CD1c-positive myeloid dendritic cell (primary cell): ENCODE results near the gene FNBP1.

ENCODE experiments used
- DNase-seq: peaks from one replicate; pipeline ENCODE4 v3.0.0-alpha.2; 2016; ENCODE audit errors: extremely low spot score

The FNBP1 gene

DNA sequence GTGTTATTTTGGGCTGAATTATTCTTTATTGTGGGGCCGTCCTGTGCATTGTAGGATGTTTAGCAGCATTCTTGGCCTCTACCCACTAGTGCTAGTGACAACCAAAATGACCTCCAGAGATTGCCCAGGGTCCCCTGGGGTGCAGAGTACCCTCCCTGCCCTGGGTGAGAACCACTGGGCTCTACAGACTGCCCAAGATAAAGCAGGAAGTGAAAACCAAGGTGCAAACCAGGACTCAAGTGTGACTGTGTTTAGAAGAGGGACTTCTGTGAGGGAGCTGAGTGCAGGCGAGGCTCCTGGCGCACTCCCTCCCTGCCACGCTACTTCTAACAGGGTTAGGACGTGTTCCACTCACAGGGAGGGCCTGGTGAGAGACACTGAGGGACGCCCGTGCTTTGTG is 166.2 kb downstream of the FNBP1 start:
- no peak for DNase-seq

DNA sequence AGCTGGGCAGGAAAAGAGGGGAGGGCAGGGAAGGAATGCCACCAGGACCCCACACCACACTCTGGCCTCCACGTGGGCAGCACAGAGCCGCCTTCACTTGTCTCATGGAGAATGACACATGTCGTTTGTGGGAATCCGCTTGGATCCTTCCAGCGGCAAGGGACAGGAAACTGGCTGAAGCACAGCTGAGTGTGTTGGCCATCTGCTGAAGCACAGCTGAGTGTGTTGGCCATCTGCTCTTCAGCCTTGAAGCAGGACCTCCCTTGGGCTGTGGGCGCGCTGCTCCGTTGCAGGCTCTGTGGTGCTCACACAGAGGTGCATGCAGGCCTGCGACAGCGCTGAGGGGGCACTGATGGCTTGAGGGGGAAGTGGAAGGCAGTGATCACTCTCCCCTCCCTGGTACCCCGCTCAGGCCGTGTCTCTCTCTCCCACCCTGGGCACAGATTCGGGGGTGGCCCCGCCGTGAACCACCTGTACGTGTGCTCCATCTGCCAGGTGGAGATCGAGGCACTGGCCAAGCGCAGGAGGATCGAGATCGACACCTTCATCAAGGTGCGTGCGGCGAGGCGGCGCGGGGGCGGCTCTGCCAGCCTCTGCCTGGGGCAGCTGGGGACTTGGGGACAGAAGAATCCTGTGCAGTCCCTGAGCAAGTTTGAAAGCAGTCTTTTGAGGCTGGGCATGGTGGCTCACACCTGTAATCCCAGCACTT is 167.1 kb downstream of the FNBP1 start:
- DNase-seq = no peak

- DNase-seq = no peak
These were observed 167.8 kb downstream of the FNBP1 start for GRCh38 chr9:129875181-129875611.

DNA sequence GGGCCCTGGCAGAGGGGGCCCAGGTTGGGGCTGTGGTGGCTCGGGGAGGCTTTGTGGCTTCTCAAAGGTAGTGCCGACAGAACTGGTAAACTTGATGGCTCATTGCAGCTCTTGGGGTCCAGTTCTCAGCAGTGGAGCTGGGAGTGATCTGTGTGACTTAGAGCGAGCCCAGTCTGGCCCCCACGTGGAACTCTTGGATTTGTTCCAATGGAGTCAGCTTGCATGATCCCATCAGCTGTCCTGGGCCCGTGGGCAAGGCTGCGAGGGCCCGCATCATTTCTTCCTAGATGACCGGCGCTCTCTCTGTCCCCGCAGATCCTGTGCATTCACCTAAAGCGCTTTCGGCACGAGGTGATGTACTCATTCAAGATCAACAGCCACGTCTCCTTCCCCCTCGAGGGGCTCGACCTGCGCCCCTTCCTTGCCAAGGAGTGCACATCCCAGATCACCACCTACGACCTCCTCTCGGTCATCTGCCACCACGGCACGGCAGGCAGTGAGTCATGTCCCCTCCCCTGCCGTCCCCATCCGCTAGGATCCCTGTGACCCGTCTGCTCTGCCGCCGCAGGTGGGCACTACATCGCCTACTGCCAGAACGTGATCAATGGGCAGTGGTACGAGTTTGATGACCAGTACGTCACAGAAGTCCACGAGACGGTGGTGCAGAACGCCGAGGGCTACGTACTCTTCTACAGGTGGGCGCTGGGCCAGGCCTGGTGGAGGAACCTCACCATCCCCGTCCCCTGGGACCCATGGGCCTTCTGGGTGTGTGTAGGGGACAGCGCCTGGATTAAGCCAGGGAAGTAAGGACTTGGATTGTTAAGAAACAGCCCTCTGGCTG is 168.5 kb downstream of the FNBP1 start:
- no peak for DNase-seq

- DNase-seq = no peak
These were observed 169.3 kb downstream of the FNBP1 start for GRCh38 chr9:129873563-129874190.

DNA sequence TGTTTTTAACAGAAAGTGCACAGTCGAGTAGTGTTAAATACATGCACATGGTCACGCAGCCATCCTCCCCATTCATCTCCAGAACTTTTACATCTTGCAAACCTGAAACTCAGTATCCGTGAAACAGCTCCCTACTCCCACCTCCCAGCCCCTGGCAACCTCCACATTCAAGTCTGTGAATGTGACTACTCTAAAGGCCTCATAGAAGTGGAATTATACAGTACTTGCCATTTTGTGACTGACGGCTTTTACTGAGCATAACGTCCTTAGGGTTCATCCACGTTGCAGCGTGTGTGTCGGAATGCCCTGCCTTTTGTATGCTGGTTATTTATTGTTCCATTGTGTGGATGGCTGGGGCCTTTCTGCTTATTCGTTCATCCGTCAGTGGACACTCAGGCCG is 171.9 kb downstream of the FNBP1 start:
- no peak for DNase-seq

DNA sequence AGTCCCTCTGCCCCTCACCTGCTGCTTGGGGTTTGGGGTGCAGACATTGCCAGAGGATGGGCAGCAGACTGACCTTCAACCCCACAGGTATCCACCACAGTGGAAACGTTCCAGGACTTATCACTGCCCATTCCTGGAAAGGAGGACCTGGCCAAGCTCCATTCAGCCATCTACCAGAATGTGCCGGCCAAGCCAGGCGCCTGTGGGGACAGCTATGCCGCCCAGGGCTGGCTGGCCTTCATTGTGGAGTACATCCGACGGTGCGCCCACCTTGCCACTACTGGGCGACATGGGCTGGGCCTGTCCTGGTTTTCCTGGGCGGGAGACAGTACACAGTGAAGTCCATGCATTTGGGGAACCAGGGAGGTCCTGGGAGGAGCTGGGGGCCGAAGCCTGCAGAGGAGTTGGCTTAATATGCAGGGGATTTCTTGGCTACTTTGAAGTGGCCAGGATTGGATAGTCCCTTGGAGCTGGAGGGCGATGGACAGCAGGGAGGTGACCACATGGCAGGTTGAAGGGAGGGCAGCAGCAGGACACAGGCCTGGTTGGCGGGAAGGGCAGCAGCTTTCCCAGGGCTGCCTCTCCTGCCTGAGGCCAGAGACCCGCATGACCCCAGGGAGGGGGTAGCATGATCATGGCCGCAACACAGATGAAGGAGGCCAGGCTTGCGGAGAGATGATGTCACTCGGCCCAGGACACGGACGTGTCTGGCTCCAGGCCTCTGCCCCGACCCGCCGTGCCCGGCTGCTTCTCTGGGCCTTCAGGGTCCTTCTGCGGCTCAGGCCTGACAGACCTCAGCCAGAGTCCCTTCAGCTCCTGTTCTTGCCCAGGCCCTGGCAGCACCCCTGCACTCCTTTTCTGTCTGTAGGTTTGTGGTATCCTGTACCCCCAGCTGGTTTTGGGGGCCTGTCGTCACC is 173.1 kb downstream of the FNBP1 start:
- DNase-seq = no peak

DNA sequence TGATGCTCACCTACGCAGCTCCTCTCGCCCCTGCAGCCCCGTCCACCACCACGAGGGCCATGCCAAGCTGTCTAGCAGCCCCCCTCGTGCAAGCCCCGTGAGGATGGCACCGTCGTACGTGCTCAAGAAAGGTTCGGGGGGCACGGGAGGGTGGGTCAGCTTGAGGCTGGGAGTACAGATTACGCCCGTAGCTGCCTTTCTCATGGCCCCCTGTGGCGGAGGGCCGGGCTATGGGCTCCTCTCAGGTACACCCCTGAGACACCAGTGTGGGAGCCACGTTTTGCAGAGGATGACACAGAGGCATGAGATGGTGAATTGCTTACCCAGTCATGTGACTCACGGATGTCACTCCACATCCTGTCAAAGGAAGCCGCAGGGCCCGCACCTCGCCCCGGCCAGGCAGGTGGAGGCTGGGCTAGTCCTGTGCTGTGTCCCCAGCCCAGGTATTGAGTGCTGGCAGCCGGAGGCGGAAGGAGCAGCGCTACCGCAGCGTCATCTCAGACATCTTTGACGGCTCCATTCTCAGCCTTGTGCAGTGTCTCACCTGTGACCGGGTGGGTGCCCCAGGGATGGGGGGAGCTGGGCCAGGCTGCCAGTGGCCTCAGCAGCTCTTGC is 174.0 kb downstream of the FNBP1 start:
- DNase-seq = peak; percentile 49

GRCh38 chr9:129868023-129868871 is 174.7 kb downstream of the FNBP1 start:
- DNase-seq = no peak

DNA sequence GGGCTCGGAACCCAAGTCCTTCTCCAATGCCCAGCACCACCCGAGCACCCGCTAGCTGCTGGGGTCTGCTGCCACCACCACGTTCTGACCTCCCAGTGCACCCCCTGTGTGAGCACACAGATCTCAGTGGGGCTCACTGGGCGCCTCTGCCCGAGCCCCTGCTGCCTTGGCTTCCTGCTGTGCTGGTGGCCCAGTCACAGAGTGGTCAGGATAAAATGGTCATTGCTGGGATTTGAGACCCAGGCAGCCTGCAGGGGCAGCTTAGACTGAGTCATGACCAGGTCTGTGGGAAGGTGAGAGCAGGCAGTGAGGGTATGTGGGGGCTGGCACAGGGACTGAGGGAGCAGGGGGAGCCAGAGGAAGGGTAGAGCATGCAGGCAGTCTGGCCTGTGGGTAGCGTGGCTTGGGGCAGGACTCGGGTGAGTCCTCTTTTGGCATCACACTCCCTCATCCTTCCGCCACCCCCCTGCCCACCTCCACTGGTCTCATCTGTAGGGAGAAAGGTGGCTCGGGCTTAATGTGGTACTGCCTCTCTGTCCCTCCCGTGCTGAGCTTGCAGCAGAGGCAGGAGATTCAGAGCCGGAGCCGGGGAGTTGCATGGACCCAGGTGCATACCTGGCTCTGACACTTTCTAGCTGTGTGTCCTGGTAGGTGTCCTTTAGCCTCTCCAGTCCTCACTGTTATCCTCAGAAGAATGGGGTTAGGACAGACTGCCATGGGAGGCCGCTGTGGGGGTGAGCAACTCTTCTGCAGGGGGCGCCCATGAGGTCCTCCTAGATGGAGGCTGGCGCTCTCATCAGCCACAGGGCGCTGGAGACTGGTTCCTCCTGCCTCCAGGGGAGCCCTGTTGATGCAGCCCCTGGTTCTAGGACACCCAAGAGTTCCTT is 175.6 kb downstream of the FNBP1 start:
- DNase-seq = no peak

- peak; percentile 33 for DNase-seq
These were observed 176.4 kb downstream of the FNBP1 start for GRCh38 chr9:129866394-129867135.

- DNase-seq = no peak
These were observed 177.2 kb downstream of the FNBP1 start for GRCh38 chr9:129865668-129866320.

DNA sequence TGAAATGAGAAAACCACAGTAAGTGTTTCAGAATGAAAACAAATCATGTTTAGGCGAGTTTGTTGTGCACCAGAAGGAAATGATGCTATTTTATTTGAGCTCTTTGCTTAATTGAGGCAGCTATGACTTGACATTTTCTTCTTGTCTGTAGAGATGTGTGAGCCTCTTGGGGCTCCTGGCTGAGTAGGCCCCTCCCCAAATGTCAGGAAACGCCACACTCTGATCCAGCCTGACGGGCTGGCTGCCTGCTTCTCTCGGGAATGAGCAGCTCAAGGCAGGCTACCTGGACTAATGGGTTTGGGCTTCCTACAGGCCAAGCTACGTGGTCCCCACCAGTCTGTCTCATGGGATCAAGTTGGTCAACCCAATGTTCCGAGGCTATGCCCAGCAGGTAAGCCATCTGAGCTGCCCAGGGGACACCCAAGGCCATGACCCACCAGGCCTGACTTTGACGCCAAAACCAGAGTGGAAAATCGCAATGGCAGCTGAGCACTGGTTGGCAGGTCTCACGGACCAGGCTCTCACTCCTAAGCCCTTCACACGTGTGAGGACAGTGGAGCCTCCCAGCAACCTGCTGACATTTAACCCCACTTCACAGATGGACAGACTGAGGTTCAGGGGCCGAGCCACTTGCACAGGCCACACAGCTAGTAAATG is 177.9 kb downstream of the FNBP1 start:
- no peak for DNase-seq

DNA sequence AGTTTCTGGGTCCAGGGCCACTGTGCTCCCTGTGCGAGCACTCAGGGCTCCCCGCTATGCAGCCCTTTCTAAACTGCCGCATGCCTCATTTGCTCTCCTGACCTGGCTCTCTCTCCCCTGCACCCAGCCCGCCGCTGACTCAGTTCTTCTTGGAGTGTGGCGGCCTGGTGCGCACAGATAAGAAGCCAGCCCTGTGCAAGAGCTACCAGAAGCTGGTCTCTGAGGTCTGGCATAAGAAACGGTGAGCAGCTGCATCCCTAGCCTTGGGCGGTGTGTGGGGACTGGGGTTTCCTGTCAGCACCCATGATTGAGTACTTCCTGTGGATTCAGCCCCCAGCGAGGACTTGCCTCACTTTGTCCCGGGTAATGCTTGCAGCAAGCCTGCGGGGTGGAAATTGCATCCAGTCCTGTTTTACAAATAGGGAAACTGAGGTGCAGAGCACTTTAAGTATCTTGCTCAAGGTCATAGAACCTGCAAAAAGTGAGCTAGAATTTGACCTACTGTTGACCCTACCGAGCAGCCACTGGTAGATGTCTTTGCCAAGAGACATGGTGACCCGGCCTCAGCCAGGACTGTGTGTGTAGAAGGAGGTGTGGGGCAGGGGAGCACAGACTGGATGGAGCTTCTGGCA is 179.8 kb downstream of the FNBP1 start:
- no peak for DNase-seq

- no peak for DNase-seq
These were observed 181.6 kb downstream of the FNBP1 start for GRCh38 chr9:129861447-129861827.

DNA sequence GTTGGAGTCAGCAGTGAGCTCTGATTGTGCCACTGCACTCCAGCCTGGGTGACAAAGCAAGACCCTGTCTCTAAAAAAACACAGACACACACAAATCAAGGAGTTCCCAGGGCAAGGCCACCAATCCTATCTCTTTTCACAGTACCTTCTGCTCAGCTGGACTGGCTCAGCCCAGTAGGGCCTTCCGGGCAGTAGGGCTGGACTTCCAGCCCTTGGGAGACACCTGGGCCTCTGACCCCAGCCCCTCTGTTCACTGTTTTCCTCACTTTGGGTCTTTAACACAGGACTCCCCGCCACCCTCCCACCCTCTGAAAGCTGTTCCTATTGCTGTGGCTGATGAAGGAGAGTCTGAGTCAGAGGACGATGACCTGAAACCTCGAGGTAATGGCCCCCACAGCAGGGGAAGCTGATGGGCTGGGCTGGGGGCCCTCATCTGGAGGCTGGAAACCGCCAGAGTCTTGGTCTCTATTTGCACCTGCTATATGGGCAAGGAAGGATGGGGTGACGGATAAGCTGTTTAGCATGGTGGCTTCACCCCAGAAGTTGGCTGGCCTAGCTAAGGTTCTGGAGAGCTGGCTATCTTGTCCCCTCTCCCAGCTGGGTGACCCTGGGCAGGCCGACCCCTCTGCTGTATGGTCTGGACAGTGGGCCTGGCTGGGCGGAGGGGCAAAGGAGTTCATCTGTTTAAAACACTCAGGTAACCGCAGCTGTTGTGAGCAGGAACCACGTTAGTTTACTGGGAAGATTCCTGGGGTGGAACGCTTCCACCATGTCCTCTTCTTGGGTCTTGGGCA is 182.1 kb downstream of the FNBP1 start:
- DNase-seq = no peak
